ENCODE measurements around the gene MYL6B.
"Not testable (repeated sequence)": the region's sequence is repeated elsewhere in the genome, so short reads cannot be mapped to it uniquely, and the experiment has no call there.

The MYL6B gene

GRCh38 chr12:56193025-56193578 lies 40.7 kb downstream of the MYL6B start:
- peak; percentile 91 for TF ChIP-seq CTCF (IDR thresholded peaks at IDR 0.05; ENCODE audit: insufficient read depth, missing control alignments)
- FAIRE-seq: peak; percentile 38
- peak; percentile 53 for DNase-seq (ENCODE audit: insufficient read length, low spot score)

GRCh38 chr12:56196818-56197550 lies 44.6 kb downstream of the MYL6B start:
- not testable (repeated sequence) for FAIRE-seq; DNase-seq (ENCODE audit: insufficient read length, low spot score)

GRCh38 chr12:56197921-56198635 lies 45.7 kb downstream of the MYL6B start:
- DNase-seq (ENCODE audit: insufficient read length, low spot score) (no peak), FAIRE-seq (no peak)
- TF ChIP-seq CTCF (IDR thresholded peaks at IDR 0.05; ENCODE audit: insufficient read depth, missing control alignments): no peak

GRCh38 chr12:56198836-56199235 lies 46.4 kb downstream of the MYL6B start:
- no peak for DNase-seq (ENCODE audit: insufficient read length, low spot score)
- TF ChIP-seq CTCF (IDR thresholded peaks at IDR 0.05; ENCODE audit: insufficient read depth, missing control alignments): no peak
- FAIRE-seq: no peak

- FAIRE-seq: no peak
Observed at GRCh38 chr12:56202366-56202765, 50.0 kb downstream of the MYL6B start.

GRCh38 chr12:56202838-56203237 lies 50.5 kb downstream of the MYL6B start:
- FAIRE-seq (no peak), DNase-seq (ENCODE audit: insufficient read length, low spot score) (no peak)
- TF ChIP-seq CTCF (IDR thresholded peaks at IDR 0.05; ENCODE audit: insufficient read depth, missing control alignments): no peak

More at GRCh38 chr12:56202366-56202765, 50.0 kb downstream of the MYL6B start:
- DNase-seq (ENCODE audit: insufficient read length, low spot score): no peak
- TF ChIP-seq CTCF (IDR thresholded peaks at IDR 0.05; ENCODE audit: insufficient read depth, missing control alignments): no peak

- FAIRE-seq: no peak
- DNase-seq (ENCODE audit: insufficient read length, low spot score): no peak
- TF ChIP-seq CTCF (IDR thresholded peaks at IDR 0.05; ENCODE audit: insufficient read depth, missing control alignments): no peak
Observed at GRCh38 chr12:56204275-56204674, 51.9 kb downstream of the MYL6B start.

Data from D721Med (cell line).